Type B pancreatic cell (in vitro differentiated cells): Measurements from ENCODE around the gene RAB10. TPM values are rescaled to one million over a fixed set of nuclear protein-coding genes. Genes with fewer than 3 reads are reported as not detected.

Source experiments
- DNase-seq: peaks from one replicate; pipeline ENCODE4 v3.0.0; 2021; ENCODE audit warnings: mixed read lengths; ENCODE audit not compliant: unreplicated experiment; ENCODE audit errors: extremely low spot score
- H3K27ac Mint-ChIP-seq: 2 replicates; pipeline ENCODE4 v1.8.0; 2021; ENCODE audit warnings: mild to moderate bottlenecking, mixed read lengths
- H3K27me3 Mint-ChIP-seq: 2 replicates; pipeline ENCODE4 v1.8.0; 2021; ENCODE audit warnings: mixed read lengths
- H3K36me3 Mint-ChIP-seq: 2 replicates; pipeline ENCODE4 v1.8.0; 2021; ENCODE audit warnings: mixed read lengths
- H3K4me1 Mint-ChIP-seq: one replicate; pipeline ENCODE4 v1.8.0; 2021; ENCODE audit warnings: mixed read lengths; ENCODE audit not compliant: unreplicated experiment
- H3K4me3 Mint-ChIP-seq: 2 replicates; pipeline ENCODE4 v1.8.0; 2021; ENCODE audit warnings: mild to moderate bottlenecking, mixed read lengths
- H3K9me3 Mint-ChIP-seq: 2 replicates; pipeline ENCODE4 v1.8.0; 2021; ENCODE audit warnings: mixed read lengths
- total RNA-seq: library from RNA; stranded (reverse); gene quantifications from 2 replicates; pipeline ENCODE4 v1.2.1, GENCODE V29; 2021; ENCODE audit warnings: low replicate concordance
- TF ChIP-seq, protein P1 (sequence below): fragments of 200-600 bp; sonication (generic); conservative IDR thresholded peaks from 2 replicates; pipeline ENCODE4 v1.5.0; 2021; ENCODE audit warnings: antibody characterized with exemption, mild to moderate bottlenecking

The RAB10 gene
- total RNA-seq, 1 donor from 2014 or later: 143 TPM

DNA sequence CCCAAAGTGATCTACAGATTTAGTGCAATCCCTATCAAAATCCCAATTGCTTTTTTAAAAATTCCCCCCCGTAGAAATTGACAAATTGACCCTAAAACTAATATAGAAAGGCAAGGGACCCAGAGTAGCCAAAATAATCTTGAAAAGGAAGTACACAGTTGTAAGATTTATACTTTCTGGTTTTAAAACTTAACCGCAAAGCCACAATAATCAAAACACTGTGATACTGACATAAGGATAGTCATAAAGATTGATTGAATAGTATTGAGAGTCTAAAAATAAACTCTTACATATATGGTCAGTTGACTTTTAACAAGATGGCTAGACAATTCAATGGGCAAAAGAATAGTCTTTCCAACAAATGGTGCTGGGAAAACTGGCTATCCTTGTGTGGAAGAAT, 80.3 kb downstream of the RAB10 start:
- H3K9me3 Mint-ChIP-seq: no peaks in the 10 kb centered on the region
- H3K36me3 Mint-ChIP-seq: peaks cover 14% of the 10 kb centered on the region
- no peaks in the 10 kb centered on the region for H3K27me3 Mint-ChIP-seq
- H3K4me3 Mint-ChIP-seq: no peak overlapping the region
- DNase-seq: no peak
- no peaks in the 10 kb centered on the region for H3K4me1 Mint-ChIP-seq
- no peak overlapping the region for H3K27ac Mint-ChIP-seq
- TF ChIP-seq, protein P1, sequence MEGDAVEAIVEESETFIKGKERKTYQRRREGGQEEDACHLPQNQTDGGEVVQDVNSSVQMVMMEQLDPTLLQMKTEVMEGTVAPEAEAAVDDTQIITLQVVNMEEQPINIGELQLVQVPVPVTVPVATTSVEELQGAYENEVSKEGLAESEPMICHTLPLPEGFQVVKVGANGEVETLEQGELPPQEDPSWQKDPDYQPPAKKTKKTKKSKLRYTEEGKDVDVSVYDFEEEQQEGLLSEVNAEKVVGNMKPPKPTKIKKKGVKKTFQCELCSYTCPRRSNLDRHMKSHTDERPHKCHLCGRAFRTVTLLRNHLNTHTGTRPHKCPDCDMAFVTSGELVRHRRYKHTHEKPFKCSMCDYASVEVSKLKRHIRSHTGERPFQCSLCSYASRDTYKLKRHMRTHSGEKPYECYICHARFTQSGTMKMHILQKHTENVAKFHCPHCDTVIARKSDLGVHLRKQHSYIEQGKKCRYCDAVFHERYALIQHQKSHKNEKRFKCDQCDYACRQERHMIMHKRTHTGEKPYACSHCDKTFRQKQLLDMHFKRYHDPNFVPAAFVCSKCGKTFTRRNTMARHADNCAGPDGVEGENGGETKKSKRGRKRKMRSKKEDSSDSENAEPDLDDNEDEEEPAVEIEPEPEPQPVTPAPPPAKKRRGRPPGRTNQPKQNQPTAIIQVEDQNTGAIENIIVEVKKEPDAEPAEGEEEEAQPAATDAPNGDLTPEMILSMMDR: no peak

DNA sequence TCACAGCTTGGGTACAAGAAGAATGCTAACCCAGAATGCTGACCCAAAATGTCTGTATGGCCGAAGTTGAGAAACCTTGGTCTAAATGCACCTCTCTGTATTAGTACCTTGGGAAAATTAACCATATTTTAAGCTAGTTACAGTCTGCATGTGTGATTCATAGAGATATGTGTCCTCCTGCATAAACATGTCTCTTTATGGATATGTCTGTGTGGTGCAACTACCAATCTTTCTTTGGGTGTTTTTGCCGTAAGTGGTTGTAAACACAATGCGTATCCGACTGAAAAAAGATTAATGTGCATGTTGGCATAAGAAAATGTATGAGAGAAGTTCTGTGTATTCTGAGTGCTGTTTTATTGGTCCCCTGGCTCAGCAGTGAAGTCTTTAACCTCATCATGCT, 84.8 kb downstream of the RAB10 start:
- H3K4me3 Mint-ChIP-seq: no peak overlapping the region
- no peaks in the 10 kb centered on the region for H3K4me1 Mint-ChIP-seq
- no peaks in the 10 kb centered on the region for H3K27me3 Mint-ChIP-seq
- no peak overlapping the region for H3K27ac Mint-ChIP-seq
- no peaks in the 10 kb centered on the region for H3K9me3 Mint-ChIP-seq
- TF ChIP-seq, protein P1: no peak
- no peak for DNase-seq
- H3K36me3 Mint-ChIP-seq: peaks cover 12% of the 10 kb centered on the region

DNA sequence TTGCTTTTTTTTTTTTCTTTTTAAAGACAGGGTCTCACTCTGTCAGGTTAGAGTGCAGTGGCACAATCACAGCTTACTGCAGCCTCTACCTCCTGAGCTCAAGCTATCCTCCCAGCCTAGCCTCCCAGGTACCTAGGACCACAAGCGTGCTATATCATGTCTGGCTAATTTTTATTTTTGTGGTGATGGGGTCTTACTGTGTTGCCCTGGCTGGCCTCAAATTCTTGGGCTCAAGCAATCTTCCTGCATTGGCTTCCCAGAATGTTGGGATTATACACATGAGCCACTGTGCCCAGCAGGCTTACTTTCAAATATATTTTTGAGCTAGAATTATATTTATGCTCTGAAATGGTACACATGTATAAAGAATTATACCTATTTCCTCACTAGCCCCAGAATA, 85.6 kb downstream of the RAB10 start:
- no peaks in the 10 kb centered on the region for H3K27me3 Mint-ChIP-seq
- DNase-seq: no peak
- peaks cover 7% of the 10 kb centered on the region for H3K36me3 Mint-ChIP-seq
- TF ChIP-seq, protein P1: no peak
- no peaks in the 10 kb centered on the region for H3K4me1 Mint-ChIP-seq
- H3K9me3 Mint-ChIP-seq: no peaks in the 10 kb centered on the region
- no peak overlapping the region for H3K27ac Mint-ChIP-seq
- no peak overlapping the region for H3K4me3 Mint-ChIP-seq

DNA sequence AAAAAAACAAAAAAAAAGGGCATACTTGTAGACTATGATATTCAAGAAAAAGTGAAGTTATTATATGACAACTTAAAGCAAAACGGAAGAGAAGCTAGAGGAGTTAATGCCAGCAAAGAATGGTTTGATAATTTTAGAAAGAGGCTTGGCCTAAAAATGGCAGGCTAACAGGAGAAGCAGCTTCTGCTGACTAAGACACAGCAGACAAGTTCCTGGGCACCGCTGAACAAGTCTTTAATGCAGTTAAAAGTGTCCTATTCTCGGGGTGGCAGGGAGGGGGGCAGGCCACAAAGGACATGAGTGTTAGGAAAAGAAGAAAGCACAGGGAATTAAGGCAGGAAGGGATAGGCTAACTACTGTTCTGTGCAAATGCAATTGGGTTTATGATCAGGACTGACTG, 88.7 kb downstream of the RAB10 start:
- Mint-ChIP-seq H3K4me3 (no peak overlapping the region), H3K9me3 (no peaks in the 10 kb centered on the region)
- TF ChIP-seq, protein P1: no peak

DNA sequence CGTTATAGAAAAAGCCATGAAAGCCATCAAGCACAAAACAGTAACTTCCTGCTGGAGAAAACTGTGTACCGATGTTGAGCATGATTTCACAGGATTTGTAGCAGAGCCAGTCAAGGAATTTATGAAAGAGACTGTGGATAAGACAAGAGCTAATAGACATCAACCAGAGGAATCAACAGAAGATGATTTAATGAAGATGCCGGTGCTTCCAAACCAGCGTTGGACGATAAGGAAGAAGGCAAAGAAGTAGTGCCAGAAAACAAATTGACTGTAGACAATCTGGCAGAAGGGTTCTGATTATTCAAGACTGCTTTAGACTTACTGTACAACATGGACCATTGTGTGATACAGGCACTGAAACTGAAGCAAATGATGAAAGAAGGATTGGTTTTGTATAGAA, 89.5 kb downstream of the RAB10 start:
- Mint-ChIP-seq H3K4me1 (peaks cover 10% of the 10 kb centered on the region), H3K36me3 (peaks cover 12% of the 10 kb centered on the region)

More for the DNA sequence above, 88.7 kb downstream of the RAB10 start:
- Mint-ChIP-seq H3K36me3 (peaks cover 10% of the 10 kb centered on the region), H3K27me3 (no peaks in the 10 kb centered on the region), H3K4me1 (peaks cover 10% of the 10 kb centered on the region), H3K27ac (no peak overlapping the region)
- DNase-seq: no peak

More for the DNA sequence above, 89.5 kb downstream of the RAB10 start:
- DNase-seq: no peak
- Mint-ChIP-seq H3K9me3 (no peaks in the 10 kb centered on the region), H3K27me3 (no peaks in the 10 kb centered on the region), H3K27ac (no peak overlapping the region), H3K4me3 (no peak overlapping the region)
- TF ChIP-seq, protein P1: no peak
